Hindlimb muscle (tissue), 1 donor: ENCODE results near the gene NAA40. TPM values are rescaled to one million over a fixed set of nuclear protein-coding genes. Genes with fewer than 3 reads are reported as not detected.
"Not testable (repeated sequence)": the region's sequence is repeated elsewhere in the genome, so short reads cannot be mapped to it uniquely, and the experiment has no call there.

ENCODE experiments used
- DNase-seq: peaks from one replicate; pipeline ENCODE4 v3.0.0-alpha.2; 2013
- polyA plus RNA-seq: library from polyadenylated mRNA; unstranded; fragments of 120-200 nt; gene quantifications from one replicate; pipeline ENCODE4 v1.2.1, GENCODE V29; 2013; ENCODE audit not compliant: insufficient read length

NAA40 gene
- polyA plus RNA-seq, 1 donor, result 17.1 TPM

DNA sequence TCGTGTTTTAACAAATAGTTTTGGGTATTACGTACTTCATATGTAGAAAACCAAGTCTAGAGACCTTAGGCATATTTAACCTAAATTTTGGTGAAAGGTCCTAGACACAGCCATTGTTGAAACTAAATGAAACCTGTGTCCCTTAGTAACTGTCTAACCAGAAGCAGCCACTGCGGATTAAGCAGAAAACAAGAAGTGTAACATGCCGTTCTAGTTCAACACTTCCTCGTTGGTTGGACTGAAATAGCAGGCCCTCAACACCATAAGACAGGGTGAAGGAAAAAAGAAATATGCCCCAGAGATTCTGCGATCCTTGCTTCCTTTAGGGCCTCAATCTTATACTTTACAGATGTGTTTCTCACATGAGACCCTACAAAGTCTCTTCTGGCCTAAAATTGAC is 2.0 kb downstream of the NAA40 start:
- DNase-seq, result no peak

DNA sequence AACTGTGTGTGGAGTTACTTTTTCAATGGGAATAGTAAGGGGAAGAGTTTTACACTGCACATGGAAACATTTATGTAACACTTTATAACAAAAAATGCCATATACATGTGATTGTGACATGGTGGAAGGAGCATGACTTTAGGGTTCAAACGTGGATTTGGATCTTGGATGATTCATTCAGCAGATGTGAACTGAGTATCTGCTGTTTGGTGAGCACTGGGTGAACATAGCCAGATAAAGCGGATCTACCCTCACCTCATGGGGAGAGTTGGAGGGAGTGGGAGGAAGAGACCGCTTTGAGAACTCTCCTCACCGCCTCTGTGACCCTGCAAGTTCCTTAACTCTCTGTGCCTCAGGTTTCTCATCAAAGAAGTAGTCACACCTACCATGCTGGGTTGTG is 3.1 kb downstream of the NAA40 start:
- DNase-seq, result no peak

DNA sequence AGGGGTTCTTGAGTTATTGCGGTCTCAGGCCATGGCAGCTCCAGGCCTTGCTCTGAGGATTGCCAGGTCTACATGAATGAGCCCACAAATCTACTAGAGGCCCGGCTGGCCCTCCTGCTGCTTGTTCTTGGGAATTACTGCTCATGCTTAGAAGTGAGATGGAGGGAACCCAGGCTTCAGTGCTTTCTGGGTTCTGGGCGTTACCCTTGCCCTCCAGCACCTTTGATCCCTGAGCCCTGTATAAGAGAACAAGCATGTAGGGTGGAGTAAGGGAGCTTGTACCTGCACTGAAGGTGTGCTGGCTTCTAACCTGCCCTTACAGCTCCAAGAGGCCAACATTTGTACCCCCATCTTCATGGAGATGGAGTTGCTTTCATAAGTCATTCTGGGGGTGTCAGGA is 4.0 kb downstream of the NAA40 start:
- DNase-seq, result no peak

DNA sequence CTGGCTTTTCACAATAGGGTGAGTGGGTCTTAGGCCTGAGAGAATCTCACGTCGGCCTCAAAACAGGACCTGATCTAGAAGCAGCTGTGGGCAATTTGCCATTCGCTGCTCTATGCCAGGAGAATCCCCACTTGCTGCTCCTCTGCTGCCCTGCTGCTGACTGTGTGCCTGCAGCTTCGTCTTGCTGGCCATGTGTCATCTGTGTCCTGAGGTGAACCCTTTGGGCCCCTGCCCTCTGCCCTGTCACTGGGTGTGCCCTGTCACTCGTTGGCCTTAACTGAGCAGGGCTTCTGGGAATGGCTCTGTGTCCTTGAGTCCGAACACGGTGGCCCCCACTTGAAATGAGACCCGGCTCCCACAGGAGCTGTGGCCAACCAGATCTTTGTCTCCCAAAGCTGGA is 6.2 kb downstream of the NAA40 start:
- DNase-seq, result peak; percentile 56

DNA sequence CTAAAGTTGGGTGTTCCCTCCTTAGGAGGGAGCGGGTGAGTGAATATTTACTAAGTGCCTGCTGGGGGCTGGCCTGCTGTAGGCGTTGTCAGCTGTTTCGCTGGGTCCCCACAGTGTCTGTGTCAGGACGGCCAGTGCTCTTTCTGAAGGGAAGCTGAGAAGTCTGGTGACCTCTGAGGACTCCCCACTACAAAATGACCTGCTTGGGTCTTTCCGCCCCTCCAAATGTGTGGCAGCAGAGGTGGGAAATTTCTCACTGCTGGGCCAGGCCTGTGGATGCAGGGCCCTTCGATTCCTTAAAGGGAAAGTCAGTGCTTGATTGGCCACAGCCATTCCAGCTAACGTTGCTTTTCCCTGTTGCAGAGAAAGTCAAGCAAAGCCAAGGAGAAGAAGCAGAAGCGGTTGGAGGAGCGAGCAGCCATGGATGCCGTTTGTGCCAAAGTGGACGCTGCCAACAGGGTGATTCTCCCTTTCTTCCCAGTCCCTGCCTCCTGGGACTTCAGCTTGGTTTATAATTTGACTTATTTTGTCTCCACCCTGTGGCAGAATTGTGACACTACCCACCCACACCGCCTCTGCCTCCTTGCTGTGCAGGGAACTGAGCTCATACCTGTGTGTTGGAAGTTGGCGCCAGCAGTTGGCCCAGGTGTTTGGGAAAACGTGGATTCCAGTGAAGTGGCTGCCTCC is 6.8 kb downstream of the NAA40 start:
- DNase-seq, result peak; percentile 69

DNA sequence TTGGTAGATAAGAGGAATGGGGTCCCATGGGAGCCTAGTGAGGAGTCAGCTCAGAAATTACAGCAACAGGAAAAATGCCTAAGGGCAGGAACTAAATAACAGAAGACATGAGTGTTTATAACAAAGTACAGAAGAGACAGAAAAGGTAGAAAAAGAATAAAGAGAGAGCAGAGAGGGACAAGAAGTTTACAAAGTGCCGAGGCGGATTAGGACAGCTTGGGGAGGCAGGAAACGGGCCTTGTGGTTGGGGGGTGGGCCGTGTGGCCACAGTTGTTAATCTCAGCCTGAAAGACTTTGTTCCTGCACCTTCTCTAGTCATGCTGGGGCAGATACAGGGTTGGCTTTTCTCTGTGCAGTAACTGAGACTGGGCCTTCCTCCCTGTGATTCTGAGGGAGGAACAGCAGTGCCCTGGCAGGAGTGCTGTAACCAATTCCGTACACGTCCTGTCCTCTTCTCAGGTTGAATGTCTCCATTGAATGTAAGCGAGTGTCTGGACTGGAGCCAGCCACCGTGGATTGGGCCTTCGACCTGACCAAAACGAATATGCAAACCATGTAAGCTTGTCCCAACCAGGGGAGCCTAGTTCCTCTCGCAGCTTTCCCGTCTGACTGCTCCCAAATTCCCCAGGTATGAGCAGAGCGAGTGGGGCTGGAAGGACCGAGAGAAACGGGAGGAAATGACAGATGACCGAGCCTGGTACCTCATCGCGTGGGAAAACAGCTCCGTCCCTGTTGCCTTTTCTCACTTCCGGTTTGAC is 13.2 kb downstream of the NAA40 start:
- no peak for DNase-seq

DNA sequence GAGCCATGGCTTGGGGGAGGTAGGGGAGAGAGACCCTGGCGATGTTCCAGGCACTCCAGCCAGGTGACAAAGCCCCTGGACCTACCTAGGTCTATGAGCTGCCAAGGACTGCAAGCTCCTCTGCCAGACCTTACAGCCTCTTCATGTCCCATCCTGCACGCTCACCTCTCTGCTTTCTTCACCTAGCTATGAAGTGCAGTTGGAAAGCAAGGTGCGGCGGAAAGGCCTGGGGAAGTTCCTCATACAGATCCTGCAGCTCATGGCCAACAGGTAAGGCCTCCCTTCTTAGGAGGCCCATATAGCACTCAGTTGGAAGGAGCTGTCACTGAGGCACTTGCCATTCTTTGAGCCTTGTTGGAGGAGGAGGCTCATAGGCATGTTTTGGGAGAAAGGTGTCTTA is 13.8 kb downstream of the NAA40 start:
- DNase-seq, result no peak

DNA sequence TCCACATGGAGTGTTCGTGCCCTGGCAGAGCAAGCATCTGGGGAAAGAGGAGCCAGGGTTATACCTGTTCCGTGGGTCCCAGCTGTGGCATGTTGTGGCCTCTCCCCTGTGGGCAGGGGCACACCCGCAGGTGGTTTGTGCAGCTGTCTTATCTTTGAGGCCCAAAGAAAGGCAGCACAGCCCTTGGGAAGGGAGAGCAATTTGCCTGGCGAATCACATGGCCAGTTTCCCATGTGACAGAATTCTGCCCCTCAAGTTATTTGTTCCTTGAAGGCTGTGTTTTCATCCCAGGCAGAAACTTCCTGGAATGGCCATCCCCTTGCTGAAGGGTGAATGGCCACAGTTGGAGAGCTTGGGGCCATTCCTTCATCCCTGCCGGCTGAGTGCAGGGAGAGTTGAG is 19.2 kb downstream of the NAA40 start:
- DNase-seq, result no peak

DNA sequence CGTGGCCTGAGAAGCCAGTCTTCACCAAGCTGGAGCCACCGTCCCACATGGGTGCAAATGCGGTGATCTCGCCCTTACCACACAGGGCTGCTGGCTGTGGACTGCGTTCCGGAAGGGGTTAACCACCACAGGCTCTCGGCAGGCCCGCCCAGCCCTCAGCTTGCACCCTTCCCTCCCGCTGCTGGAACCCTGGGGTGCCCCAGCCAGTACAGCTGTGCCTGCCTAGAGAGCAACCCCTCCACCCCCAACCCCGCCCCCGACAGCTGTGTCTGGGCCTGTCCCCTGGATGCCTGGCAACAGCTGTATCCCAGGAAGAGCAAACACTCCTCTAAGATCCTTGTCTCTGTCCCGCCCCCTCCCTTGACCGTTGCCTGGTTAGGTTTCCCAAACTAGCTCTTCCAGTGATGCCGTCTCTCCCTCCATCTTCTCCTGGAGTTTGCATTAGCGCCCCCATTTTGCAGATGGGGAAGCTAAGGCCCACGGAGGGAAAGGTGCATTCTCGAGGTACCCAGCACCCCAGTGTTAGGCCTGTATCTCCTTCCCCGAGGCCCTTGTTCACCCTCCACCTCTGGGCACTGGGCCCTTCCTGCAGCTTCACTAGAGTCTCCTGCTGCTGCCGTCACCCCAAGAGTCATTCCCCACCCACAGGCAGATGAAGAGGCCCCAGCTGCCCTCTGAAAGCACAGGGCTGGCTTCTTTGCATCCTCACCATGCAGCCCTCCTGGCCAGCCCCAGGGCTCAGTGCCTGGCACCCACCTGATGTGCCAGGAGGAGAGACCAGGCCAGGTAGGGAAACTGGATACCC is 23.0 kb downstream of the NAA40 start:
- DNase-seq, result peak; percentile 73

DNA sequence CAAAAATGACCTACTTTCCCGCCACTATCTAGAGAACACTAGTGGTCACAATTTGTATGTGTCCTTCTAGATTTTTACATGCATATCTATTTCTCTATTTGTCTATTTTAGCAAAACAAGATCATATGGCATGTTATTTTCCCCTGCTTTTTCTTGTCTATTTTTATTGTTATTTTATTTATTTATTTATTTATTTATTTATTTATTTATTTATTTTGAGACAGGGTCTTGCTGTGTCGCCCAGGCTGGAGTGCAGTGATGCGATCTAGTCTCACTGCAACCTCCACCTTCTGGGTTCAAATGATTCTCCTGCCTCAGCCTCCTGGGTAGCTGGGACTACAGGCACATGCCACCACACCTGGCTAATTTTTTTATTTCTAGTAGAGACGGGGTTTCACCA is 25.1 kb downstream of the NAA40 start:
- DNase-seq, result not testable (repeated sequence)

DNA sequence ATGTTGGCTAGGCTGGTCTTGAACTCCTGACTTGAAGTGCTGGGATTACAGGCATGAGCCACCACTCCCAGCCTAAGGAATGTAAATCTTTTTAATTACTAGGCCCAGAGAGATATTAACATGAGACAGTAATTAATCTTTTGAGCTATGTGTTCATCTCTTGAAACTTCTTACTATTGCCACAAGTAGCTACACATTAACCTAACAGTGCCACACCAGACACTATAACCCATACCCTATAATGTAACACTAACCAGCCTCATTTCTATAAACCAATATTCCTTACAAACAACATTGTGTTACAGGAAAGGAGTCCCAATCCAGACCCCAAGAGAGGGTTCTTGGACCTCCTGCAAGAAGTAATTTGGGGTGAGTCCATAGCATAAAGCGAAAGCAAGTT is 27.6 kb downstream of the NAA40 start:
- no peak for DNase-seq

DNA sequence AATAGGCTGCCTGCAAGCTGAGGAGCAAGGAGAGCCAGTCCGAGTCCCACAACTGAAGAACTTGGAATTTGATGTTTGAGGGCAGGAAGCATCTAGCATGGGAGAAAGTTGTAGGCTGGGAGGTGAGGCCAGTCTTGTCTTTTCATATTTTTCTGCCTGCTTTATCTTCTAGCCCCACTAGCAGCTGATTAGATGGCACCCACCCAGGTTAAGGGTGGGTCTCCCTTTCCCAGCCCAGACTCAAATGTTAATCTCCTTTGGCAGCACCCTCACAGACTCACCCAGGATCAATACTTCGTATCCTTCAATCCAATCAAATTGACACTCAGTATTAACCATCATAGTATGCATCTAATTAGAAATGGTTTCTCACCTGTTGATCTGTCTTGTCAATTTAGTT is 30.7 kb downstream of the NAA40 start:
- DNase-seq, result no peak

DNA sequence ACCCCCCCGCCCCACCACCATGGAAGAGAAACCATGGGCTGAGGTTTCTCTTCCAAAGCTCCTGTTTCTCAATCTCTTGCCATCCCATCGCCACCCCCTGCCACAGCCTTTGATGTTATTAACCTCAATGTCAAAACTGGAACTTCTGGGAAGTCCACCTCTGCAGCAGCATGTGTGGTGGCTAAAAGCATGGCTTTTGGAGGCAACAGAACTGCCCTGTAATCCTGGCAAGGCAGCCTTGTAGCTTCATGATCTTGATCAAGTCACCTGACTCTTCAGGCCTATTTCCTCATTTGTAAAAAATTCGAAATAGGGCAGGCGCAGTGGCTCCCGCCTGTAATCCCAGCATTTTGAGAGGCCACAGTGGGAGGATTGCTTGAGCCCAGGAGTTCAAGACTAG is 32.1 kb downstream of the NAA40 start:
- no peak for DNase-seq

DNA sequence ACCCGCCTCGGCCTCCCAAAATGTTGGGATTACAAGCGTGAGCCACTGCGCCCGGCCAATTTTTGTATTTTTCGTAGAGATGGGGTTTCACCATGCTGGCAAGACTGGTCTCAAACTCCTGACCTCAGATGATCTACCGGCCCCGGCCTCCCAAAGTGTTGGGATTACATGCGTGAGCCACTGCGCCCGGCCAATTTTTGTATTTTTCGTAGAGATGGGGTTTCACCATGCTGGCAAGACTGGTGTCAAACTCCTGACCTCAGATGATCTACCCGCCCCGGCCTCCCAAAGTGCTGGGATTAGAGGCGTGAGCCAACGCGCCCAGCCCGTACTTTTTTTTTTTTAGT is 35.1 kb downstream of the NAA40 start:
- not testable (repeated sequence) for DNase-seq

DNA sequence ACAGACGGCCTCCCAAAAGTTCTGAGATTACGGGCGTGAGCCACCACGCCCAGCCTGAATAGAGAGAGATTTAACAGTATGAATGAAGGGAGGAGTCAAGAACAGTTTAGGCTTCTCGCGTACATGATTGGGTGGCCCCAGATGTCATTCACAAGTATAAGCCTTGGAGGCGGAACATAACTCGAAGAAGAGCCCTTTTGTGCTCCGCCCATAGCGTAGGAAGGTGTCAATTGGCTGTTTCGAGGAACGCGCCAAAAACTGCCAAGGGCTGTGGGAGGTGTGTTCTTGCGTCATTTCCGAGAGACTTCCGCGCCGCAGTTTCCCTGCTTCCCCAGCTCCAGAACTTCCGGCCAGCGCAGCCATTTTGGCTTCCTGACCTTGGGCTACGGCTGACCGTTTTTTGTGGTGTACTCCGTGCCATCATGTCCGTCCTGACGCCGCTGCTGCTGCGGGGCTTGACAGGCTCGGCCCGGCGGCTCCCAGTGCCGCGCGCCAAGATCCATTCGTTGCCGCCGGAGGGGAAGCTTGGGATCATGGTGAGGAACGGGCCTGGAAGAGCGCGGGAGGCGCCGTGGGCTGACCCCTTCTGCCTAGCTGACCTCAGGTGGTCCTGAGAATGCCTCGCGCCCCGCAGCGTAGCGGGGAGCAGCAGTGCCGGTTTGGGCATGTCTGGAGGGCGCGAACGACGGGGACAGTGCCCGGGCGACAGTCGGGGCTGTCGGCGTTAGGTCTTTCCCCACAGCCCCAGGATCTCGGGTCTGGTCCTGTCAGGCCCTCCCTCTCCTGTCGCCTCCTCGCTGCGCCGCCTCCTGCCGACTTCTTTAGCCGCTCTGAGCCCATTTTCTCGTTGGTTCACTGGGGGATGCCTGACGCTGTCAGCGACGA is 35.7 kb downstream of the NAA40 start, which contains the start of gene COX8A:
TSS of gene COX8A (plus strand) at position 362 of the 885 bp plus-strand sequence. CDS start at position 423, 61 bp downstream.
- peak; percentile 99 for DNase-seq

DNA sequence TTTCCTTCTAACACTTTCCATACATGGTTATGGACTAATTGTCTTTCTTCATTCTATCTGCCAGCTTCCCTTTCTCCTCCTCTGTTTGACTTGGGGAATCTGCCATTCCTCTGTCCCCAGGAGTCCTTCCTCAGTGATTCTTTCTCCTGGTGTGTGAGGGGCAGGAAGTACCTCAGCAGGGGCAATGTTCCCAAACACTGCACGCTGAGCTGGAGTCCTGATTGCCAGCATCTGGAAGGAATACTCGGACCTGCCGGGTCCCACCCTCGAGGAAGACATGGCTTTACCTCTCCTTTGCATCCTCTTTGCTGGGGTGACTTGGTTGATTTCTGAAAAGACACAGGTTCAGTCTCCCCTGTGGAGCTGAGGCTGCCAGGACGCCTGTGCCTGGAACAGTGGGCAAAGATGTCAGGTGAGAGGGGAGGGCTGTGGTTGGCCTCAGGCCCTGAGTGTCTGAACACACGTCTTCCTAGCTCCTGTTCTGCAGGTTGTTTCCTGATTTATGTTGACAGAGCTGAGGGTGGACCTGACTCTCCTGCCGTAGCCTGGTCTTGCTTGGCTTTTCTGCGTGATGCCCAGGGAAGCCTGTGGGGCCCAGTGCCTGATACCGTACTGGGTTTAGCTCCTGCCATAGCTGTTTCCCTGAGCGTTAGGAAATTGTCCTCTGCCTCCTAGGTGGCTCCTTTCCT is 39.9 kb downstream of the NAA40 start:
- no peak for DNase-seq

DNA sequence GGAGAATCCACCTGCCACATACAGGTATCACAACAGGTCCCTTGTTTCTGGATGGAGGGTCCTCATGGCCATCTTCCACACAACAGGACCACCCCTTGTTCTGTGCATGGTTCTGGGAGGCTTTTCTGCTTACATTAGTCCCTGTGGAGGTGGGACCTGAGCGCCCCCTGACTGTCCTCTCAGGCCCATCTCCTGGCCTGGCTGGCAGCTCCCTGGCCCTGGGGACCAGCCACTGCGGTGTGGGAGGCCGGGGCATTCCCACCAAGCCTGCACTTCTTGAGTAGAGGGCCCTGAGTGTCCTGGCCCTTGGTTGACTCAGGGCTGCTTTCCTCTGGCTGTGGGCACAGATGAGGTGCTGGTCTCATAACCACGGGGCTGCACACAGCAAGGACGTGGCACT is 40.6 kb downstream of the NAA40 start:
- DNase-seq, result no peak

DNA sequence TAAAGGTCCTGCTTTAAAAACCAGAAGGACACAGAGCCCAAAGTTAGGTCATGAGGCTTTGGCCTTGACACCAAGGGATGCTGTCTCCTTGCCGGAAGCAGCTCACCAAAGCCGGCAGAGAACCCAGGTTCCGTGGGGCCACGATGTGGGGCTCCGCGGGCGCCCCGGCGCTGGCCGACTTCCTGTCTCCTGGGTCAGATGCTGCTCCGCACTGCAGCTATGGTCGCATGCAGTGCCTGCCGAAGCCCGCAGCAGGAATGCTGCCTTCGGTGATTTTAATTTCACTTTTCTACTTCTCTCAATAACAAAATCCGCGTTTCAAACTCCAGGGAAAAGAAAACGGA is 47.0 kb downstream of the NAA40 start:
- no peak for DNase-seq

DNA sequence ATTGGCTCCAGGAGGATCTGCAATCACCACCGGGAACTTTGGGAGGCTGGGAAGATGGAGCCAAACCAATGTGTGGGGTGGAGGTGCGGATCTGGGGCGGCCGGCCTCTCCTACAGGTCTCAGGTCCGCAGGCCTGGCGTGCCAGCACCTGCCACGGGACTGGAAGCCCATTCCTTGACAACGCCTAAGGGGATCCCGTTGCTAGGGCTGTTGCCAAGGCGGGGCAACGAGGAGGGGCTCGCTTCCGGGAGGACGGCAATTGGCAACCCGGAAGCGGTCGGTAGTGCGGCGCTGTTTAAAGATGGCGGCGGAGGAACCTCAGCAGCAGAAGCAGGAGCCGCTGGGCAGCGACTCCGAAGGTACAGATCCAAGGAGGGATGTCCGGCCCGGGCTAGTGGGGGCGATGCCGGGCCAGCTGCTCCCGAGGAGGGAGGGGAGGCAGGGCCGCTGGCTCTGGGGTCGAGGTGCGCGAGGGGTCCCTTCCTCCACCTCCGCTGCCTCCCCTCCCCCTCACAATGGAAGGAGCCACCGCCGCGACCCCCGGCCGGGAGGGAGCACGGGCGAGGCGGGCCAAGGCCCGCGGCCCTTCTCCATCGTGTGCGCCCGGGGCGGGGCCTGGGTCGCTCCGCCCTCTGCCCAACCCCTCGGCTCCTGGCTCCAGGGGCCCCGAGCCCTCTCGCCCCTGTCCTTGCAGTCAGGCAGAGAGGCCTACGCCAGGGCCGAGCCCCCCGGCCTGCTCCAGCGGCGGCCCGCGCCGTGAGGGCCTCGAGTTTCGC is 47.5 kb downstream of the NAA40 start, which contains the start of gene OTUB1:
TSS of gene OTUB1 (plus strand) at position 283 of the 776 bp plus-strand sequence. CDS start at position 302, 19 bp downstream.
- DNase-seq, result peak; percentile 89

DNA sequence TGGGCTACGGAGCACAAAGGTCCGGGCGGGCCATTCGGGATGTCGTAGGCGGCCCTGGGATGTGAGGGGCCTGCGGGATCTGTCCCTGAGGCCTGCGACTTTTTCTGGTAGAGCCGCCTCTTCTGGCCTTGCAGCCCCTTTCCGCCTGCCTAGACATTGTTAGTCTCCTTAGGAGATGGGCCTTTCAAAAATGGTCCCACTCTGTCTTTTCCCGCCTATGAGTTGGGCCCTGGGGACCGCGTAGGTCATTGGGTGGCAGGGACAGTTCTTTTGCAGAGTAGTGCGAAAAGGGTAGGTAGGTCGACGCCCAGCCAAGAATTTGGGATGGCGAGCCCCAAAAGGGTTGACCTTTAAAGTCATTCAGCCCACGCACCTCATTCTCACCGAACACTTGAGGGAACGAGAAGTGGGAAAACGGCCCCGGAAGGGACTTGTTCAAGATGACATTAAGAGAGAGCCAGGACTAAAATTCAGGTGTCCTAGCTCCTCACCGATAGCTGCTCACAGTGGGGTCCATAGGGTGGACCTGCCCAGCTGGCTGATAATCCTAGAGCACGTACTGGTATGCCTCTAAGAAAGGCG is 48.2 kb downstream of the NAA40 start:
- no peak for DNase-seq

DNA sequence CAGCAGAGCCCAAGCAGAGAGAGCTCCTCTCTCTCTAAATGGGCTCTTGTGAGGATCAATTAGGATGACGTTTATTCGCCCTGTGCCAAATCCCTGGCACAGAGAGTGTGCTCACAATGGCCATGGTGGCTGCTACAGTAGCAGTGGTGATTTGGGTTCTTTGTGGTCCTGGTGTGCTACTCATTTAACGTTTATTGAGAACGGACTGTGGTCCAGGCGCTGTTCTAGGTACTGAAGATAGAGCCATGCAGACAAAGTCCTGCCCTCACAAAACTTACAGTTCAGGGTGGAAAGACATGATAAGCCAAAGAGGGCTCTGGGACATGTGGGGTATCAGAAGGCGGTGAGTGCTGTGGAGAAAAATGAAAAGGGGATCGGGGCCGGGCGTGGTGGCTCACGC is 52.8 kb downstream of the NAA40 start:
- DNase-seq, result no peak
